Raji (cell line): ENCODE results near the gene EYS.

Experiments used
- POLR2A ChIP-seq: IDR thresholded peaks from 2 replicates; pipeline ENCODE4 v1.6.1; 2011; ENCODE audit warnings: low read depth, low read length, control low read depth; ENCODE audit not compliant: insufficient read depth

EYS gene

DNA sequence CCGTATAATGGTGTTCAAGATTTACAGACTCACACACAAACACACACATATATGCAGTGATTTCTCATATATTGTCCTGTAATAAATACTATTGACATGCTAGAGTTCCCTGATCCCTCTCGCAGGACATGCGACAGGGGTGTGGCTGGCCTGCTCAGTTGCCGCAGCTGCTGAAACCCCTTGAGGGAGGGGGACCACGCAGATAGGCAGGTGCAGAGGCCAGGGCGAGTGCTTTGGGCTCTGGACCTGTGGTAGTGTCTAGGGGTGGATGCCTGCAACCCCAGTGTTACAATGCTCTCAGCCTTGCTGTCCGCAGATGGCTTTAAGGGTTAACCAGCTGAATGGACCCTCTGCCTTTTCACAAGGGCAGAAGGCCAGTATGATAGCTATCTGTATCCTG, 706.2 kb downstream of the EYS start:
- TF ChIP-seq POLR2A = no peak

DNA sequence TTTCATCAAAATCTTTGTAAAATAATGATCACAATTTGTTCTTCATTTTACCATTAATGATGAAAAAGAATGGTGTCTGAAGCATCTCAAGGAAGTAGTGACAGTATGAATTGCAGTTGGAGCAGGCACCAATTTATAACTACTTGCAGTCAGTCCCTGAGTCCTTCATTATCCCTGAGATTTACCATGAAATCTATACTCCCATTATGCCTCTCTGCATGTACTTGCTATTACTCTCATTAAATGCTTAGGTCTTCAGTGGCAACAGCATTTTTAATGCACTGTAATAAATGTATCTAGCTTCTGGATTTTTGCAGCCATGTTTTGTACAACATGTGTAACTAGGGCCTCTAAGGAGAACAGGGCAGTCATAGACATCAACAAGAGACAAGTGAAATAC, 708.8 kb downstream of the EYS start:
- no peak for TF ChIP-seq POLR2A

DNA sequence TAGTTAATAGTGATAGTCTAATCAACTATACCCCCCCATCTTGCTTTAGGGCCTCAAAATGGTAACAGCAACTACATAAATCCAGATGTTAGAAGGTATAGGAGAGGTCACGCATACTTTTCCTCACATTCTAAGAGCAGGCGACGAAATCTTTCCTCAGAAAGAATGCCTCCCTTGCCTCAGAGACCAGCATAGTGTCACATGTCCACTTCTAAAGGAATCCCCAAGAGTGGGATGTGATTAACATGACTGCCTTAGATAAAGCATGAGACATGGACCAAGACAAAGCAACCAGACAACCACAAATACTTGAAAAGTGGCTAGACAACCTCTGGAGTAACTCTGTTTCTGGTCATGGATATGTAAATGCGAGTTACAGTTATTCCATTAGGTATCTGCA, 710.7 kb downstream of the EYS start:
- no peak for TF ChIP-seq POLR2A

GRCh38 chr6:64990652-64991304, 716.2 kb downstream of the EYS start:
- TF ChIP-seq POLR2A = no peak

DNA sequence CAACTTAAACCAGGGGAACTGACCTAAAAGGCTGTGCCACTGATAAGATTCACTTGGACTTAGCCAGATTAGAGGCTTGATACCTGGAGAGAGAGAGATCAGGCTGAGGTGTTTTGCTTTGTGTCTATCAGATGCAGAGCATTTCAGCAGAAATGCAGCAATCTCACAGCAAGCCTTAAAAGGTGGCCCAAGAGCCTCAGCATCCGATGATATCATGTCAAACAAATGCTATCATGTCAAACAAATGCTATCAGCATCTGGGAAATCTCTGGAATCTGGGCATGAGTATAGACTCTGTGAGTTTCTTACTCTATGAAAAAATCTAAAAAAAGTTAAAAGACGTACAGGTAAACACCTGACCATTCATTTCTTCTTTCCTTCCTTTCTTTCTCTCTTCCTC, 718.9 kb downstream of the EYS start:
- no peak for TF ChIP-seq POLR2A

DNA sequence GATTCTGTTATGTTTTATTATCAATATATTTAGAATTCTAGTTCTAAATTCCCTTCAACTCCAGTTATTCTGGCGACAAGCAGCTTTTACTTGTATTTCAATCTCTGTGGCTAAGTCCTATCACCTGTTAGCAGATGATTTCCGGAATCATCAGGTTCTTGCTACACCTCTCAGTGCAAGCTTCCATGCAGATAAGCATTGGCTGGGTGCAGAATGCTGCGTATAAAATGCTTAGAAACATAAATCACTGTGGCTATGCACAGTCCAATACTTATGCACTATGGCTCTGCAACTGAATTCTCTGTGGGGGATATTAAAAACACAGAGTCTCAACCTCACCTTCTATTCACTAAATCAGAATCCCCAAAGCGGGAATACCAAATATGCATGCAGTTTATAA, 720.0 kb downstream of the EYS start:
- TF ChIP-seq POLR2A = no peak

- no peak for TF ChIP-seq POLR2A
Measured at GRCh38 chr6:64985726-64986125, 721.3 kb downstream of the EYS start.

DNA sequence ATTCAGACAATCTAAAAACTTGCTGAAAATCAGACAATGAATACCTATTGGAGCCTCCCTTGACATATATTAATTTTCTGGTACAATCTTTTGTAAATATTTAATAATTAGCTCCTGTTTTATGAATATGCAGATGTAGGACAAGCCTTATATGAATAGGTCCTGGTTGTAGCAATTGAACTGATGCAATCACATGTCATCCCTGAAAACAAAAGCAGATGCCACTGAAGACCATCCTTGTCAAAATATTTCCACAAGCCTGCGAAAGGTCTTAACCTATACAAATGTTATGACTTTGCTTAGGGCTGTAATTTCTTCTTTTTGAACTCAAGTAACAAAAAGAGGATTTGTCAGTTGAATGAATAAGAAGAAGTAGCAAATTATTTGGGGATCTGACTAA, 722.1 kb downstream of the EYS start:
- TF ChIP-seq POLR2A = no peak

DNA sequence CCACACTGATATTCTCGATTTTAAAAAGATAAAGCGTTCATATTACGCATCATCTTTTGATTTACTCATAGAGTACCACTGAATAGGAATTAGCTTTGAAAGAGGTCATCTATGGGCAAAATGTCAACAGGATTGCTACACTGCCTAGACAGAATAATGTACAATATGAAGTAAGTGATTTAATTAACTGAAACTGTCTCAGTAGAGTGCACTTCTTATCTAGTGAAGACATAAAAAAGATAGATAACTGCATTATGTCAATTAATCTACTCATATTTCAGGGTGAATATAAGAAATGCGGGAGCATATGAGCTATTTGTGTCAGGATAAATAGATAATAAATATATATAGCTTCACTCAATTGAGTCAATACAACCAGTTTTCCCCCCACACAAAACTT, 723.9 kb downstream of the EYS start:
- no peak for TF ChIP-seq POLR2A

GRCh38 chr6:64973142-64973541, 733.9 kb downstream of the EYS start:
- no peak for TF ChIP-seq POLR2A

- TF ChIP-seq POLR2A = no peak
Measured at GRCh38 chr6:64969139-64969538, 737.9 kb downstream of the EYS start.

DNA sequence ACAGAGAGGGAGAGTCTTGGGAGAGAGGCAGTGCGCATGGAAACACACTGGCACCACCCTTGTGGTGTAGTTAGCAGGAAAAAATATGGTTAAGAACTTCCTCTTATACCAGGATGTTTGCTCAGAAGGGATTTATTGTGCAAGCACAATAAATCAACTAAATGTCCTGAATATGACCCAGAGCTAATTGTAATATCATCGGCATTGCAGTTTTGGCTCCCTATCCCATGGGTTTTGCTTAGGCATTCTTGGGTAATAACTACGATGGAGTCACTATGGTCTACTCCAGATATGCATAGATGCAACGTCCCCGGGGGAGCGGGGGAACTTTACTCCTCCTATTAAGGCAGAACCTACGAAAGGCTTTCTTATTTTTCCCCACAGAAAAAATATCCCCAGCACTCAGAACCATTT, 751.6 kb downstream of the EYS start:
- no peak for TF ChIP-seq POLR2A

DNA sequence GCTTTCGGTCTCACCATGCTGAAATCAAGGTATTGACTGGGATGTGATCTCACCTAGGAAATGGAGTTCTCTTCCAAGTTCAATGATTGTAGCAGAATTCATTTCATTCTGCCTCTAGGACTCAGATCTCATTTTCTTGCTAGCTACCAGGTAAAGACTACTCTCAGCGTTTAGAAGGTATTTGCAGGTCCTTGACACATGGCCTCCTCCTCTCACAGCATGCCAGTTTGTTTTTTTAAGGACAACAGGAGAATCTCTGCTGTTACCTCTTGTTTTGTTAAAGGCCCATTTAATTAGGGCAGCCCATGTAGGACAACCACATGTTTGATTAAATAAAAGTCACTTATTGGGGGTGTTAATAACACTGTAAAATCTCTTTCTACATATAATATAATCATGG, 757.8 kb downstream of the EYS start:
- TF ChIP-seq POLR2A = no peak

GRCh38 chr6:64948261-64948660, 758.8 kb downstream of the EYS start:
- no peak for TF ChIP-seq POLR2A

DNA sequence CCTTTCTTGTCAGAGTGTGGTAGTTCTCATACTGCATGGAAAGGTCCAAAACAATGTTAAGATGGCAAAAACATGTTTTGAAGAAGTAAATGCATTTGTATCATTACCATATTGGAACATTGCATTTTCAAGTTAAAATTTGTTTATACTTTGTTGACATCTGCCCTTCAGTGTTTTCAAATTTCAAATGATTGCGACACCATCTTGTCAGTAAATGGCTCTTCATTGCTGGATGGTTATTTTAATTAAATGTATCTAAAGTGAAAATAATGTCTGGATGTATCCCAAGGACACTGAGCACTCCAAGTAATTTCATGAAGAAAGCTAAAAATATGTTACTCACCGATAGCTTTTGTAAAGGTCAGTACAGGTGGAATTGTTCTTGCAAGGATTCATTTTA, 761.6 kb downstream of the EYS start:
- no peak for TF ChIP-seq POLR2A

- no peak for TF ChIP-seq POLR2A
Measured at GRCh38 chr6:64932486-64932885, 774.5 kb downstream of the EYS start.

- TF ChIP-seq POLR2A = no peak
Measured at GRCh38 chr6:64930681-64931080, 776.3 kb downstream of the EYS start.
